PFSK-1 (cell line): ENCODE results near the gene RXRB.

Source experiments
- FOXP2 ChIP-seq: optimal IDR thresholded peaks from 2 replicates; pipeline ENCODE3; 2011; ENCODE audit warnings: borderline replicate concordance, control low read depth, inconsistent platforms; ENCODE audit not compliant: insufficient read depth; ENCODE audit errors: extremely low read length, extremely low read depth
- POLR2AphosphoS5 ChIP-seq: IDR thresholded peaks from 2 replicates; pipeline ENCODE4 v1.6.1; 2012; ENCODE audit warnings: low read depth, mild to moderate bottlenecking, control low read depth, low read length, moderate library complexity
- SIN3A ChIP-seq: IDR thresholded peaks from 2 replicates; pipeline ENCODE4 v1.6.1; 2012; ENCODE audit warnings: mild to moderate bottlenecking, low read length, moderate library complexity, borderline replicate concordance; ENCODE audit not compliant: insufficient read depth
- TAF1 ChIP-seq: IDR thresholded peaks from 2 replicates; pipeline ENCODE4 v1.6.1; 2012; ENCODE audit warnings: low read length, control low read depth, borderline replicate concordance; ENCODE audit not compliant: insufficient read depth
- TF ChIP-seq, protein P1 (sequence below), 2 experiments: IDR thresholded peaks; 2 replicates each; pipeline versions ENCODE4 v1.6.1 to v1.8.0; 2011 to 2012; ENCODE audit warnings: low read depth in 2 of 2, low read length in 2 of 2, control low read depth in 1 of 2, inconsistent platforms in 1 of 2, mild to moderate bottlenecking in 1 of 2, moderate library complexity in 1 of 2; ENCODE audit not compliant: insufficient read depth in 1 of 2

The RXRB gene

GRCh38 chr6:33190504-33191107 lies 9.9 kb downstream of the RXRB start:
- TF ChIP-seq, protein P1, sequence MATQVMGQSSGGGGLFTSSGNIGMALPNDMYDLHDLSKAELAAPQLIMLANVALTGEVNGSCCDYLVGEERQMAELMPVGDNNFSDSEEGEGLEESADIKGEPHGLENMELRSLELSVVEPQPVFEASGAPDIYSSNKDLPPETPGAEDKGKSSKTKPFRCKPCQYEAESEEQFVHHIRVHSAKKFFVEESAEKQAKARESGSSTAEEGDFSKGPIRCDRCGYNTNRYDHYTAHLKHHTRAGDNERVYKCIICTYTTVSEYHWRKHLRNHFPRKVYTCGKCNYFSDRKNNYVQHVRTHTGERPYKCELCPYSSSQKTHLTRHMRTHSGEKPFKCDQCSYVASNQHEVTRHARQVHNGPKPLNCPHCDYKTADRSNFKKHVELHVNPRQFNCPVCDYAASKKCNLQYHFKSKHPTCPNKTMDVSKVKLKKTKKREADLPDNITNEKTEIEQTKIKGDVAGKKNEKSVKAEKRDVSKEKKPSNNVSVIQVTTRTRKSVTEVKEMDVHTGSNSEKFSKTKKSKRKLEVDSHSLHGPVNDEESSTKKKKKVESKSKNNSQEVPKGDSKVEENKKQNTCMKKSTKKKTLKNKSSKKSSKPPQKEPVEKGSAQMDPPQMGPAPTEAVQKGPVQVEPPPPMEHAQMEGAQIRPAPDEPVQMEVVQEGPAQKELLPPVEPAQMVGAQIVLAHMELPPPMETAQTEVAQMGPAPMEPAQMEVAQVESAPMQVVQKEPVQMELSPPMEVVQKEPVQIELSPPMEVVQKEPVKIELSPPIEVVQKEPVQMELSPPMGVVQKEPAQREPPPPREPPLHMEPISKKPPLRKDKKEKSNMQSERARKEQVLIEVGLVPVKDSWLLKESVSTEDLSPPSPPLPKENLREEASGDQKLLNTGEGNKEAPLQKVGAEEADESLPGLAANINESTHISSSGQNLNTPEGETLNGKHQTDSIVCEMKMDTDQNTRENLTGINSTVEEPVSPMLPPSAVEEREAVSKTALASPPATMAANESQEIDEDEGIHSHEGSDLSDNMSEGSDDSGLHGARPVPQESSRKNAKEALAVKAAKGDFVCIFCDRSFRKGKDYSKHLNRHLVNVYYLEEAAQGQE (IDR thresholded peaks at IDR 0.05; ENCODE audit: insufficient read depth in 1 of 2, low read depth in 2 of 2, low read length in 2 of 2): no peak
- no peak for TF ChIP-seq TAF1
- no peak for TF ChIP-seq FOXP2
- TF ChIP-seq SIN3A: no peak
- TF ChIP-seq POLR2AphosphoS5: no peak

GRCh38 chr6:33189625-33190448 lies 10.6 kb downstream of the RXRB start:
- TF ChIP-seq FOXP2: no peak
- TF ChIP-seq, protein P1 (IDR thresholded peaks at IDR 0.05; ENCODE audit: insufficient read depth in 1 of 2, low read depth in 2 of 2, low read length in 2 of 2): no peak
- no peak for TF ChIP-seq SIN3A

DNA sequence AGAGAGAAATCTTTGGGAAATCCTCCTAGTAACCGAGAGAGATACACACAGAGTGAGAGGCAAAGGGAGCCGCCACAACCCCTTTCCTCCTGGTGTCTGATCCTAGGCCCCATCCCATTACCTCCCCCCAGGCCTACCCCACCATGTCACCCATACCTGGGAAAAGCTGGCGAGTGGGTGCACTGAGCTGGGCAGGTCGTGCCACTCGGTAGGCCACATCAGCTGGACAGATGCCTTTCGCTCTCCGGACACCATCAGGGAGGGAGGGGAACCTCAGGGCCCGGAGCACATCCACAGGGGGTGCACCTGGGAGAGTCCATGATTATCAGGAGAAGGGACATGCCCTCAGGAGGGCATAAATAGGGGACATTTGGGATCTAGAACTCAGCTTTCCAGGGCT lies 11.3 kb downstream of the RXRB start:
- no peak for TF ChIP-seq FOXP2
- no peak for TF ChIP-seq TAF1
- TF ChIP-seq POLR2AphosphoS5: no peak
- TF ChIP-seq, protein P1 (IDR thresholded peaks at IDR 0.05; ENCODE audit: insufficient read depth in 1 of 2, low read depth in 2 of 2, low read length in 2 of 2): no peak
- TF ChIP-seq SIN3A: no peak

DNA sequence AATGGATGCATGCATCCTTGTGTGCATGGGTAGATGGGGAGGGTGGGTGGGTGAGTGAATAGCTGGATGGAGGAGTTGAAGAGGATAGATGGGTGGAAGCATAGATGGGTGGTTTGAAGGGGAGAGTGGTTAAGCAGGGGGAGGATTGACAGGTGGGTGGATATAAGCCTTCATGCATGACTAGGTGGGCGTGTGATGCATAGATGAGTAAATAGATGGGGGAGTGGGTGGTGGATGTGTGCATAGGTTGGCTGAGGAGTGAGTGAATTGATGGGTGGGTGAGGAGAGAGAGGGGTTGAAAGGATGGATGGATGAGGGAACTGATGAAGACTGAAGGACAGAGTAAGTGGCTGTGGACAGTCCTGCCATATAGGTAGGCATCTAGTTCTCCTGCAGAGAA lies 12.7 kb downstream of the RXRB start:
- TF ChIP-seq SIN3A: no peak
- TF ChIP-seq FOXP2: no peak
- TF ChIP-seq POLR2AphosphoS5: no peak
- TF ChIP-seq, protein P1 (IDR thresholded peaks at IDR 0.05; ENCODE audit: insufficient read depth in 1 of 2, low read depth in 2 of 2, low read length in 2 of 2): no peak
- no peak for TF ChIP-seq TAF1
